ENCODE measurements around the gene ZNF302. TPM values are rescaled to one million over a fixed set of nuclear protein-coding genes. Genes with fewer than 3 reads are reported as not detected.

The ZNF302 gene
- total and polyA plus RNA-seq, 4 donors = 5.8 to 18.6 (median 13.6) TPM

DNA sequence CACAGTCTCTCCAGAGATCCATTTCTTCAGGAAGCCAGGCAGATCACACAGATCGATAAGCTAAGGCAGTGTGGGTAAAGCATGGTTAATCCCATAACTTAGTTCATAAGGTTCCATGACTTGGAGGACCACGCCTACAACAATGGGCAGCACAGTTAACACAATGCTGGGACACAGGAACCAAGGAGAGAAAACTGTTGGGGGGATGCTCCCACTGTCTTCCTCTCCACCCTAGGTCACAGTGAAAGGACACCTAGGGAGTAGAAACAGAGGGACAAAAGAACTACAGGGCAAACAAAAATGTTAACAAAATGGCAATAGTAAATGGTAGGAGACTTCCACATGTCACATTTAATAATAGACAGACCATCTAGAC is 35.8 kb downstream of the ZNF302 start:
- Histone ChIP-seq H3K4me3 (ENCODE audit: low read depth in 1 of 3, low read length in 3 of 3) (no peak overlapping the region), H3K9me3 (ENCODE audit: control insufficient read depth in 4 of 4, low read length in 3 of 4) (peaks cover 0 to 22% (median 3%) of the 10 kb centered on the region in 4 donors), H3K27me3 (ENCODE audit: control insufficient read depth in 4 of 4, insufficient read depth in 4 of 4, low read length in 3 of 4) (peaks cover 0 to 2% (median 0%) of the 10 kb centered on the region in 4 donors), H3K4me1 (ENCODE audit: control insufficient read depth in 4 of 4, insufficient read depth in 4 of 4, low read length in 3 of 4) (no peaks in the 10 kb centered on the region), H3K9ac (ENCODE audit: low read depth in 1 of 2, low read length in 2 of 2) (no peak overlapping the region), H3K27ac (ENCODE audit: low read depth in 1 of 2, low read length in 2 of 2) (no peak overlapping the region), H3K36me3 (ENCODE audit: control insufficient read depth in 4 of 4, insufficient read depth in 3 of 4, low read depth in 1 of 4, low read length in 3 of 4) (no peaks in the 10 kb centered on the region)
- no peak for DNase-seq (ENCODE audit: low spot score)
- TF ChIP-seq TAF1 (conservative IDR thresholded peaks at IDR 0.05) = no peak
- TF ChIP-seq REST (IDR thresholded peaks at IDR 0.05) = no peak
- no peak for TF ChIP-seq NR2F2 (IDR thresholded peaks at IDR 0.05)
- TF ChIP-seq FOXA1 (IDR thresholded peaks at IDR 0.05) = no peak
- no peak for TF ChIP-seq RAD21 (IDR thresholded peaks at IDR 0.05)
- no peak for TF ChIP-seq MAX (IDR thresholded peaks at IDR 0.05)
- no peak for TF ChIP-seq JUND (IDR thresholded peaks at IDR 0.05)
- TF ChIP-seq, protein P1, sequence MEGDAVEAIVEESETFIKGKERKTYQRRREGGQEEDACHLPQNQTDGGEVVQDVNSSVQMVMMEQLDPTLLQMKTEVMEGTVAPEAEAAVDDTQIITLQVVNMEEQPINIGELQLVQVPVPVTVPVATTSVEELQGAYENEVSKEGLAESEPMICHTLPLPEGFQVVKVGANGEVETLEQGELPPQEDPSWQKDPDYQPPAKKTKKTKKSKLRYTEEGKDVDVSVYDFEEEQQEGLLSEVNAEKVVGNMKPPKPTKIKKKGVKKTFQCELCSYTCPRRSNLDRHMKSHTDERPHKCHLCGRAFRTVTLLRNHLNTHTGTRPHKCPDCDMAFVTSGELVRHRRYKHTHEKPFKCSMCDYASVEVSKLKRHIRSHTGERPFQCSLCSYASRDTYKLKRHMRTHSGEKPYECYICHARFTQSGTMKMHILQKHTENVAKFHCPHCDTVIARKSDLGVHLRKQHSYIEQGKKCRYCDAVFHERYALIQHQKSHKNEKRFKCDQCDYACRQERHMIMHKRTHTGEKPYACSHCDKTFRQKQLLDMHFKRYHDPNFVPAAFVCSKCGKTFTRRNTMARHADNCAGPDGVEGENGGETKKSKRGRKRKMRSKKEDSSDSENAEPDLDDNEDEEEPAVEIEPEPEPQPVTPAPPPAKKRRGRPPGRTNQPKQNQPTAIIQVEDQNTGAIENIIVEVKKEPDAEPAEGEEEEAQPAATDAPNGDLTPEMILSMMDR (IDR thresholded peaks at IDR 0.05; ENCODE audit: low read depth, low read length, missing input control) = no peak
- TF ChIP-seq HNF4G (IDR thresholded peaks at IDR 0.05) = no peak
- no peak for TF ChIP-seq RXRA (IDR thresholded peaks at IDR 0.05)
- no peak for TF ChIP-seq SP1 (IDR thresholded peaks at IDR 0.05)
- no peak for TF ChIP-seq YY1 (IDR thresholded peaks at IDR 0.05)
- 77% methylated on average over 2 of the region's 2 CpGs for WGBS

GRCh38 chr19:34715357-34715756 is 37.9 kb downstream of the ZNF302 start:
- H3K36me3 ChIP-seq (ENCODE audit: control insufficient read depth in 4 of 4, insufficient read depth in 3 of 4, low read depth in 1 of 4, low read length in 3 of 4) = no peaks in the 10 kb centered on the region
- H3K27me3 ChIP-seq (ENCODE audit: control insufficient read depth in 4 of 4, insufficient read depth in 4 of 4, low read length in 3 of 4) = peaks cover 0 to 2% (median 0%) of the 10 kb centered on the region in 4 donors
- H3K4me1 ChIP-seq (ENCODE audit: control insufficient read depth in 4 of 4, insufficient read depth in 4 of 4, low read length in 3 of 4) = no peaks in the 10 kb centered on the region
- H3K9me3 ChIP-seq (ENCODE audit: control insufficient read depth in 4 of 4, low read length in 3 of 4) = peaks cover 0 to 22% (median 3%) of the 10 kb centered on the region in 4 donors
- H3K9ac ChIP-seq (ENCODE audit: low read depth in 1 of 2, low read length in 2 of 2) = no peak overlapping the region
- TF ChIP-seq, protein P2, sequence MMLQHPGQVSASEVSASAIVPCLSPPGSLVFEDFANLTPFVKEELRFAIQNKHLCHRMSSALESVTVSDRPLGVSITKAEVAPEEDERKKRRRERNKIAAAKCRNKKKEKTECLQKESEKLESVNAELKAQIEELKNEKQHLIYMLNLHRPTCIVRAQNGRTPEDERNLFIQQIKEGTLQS (IDR thresholded peaks at IDR 0.05) = no peak
- TF ChIP-seq NR2F2 (IDR thresholded peaks at IDR 0.05) = no peak
- no peak for TF ChIP-seq TAF1 (conservative IDR thresholded peaks at IDR 0.05)
- no peak for TF ChIP-seq FOXA1 (IDR thresholded peaks at IDR 0.05)
- TF ChIP-seq, protein P1 (IDR thresholded peaks at IDR 0.05; ENCODE audit: low read depth, low read length, missing input control) = no peak
- no peak for TF ChIP-seq GABPA (IDR thresholded peaks at IDR 0.05 in 1 of 2, conservative IDR thresholded peaks at IDR 0.05 in 1 of 2)
- TF ChIP-seq RAD21 (IDR thresholded peaks at IDR 0.05) = no peak
- no peak for TF ChIP-seq YY1 (IDR thresholded peaks at IDR 0.05)
- no peak for TF ChIP-seq SP1 (IDR thresholded peaks at IDR 0.05)
- TF ChIP-seq HNF4G (IDR thresholded peaks at IDR 0.05) = no peak
- TF ChIP-seq MAX (IDR thresholded peaks at IDR 0.05) = no peak
- no peak for TF ChIP-seq HNF4A (conservative IDR thresholded peaks at IDR 0.05)
- TF ChIP-seq ZBTB33 (IDR thresholded peaks at IDR 0.05) = no peak
- H3K27ac ChIP-seq (ENCODE audit: low read depth in 1 of 2, low read length in 2 of 2) = no peak overlapping the region
- H3K4me3 ChIP-seq (ENCODE audit: low read depth in 1 of 3, low read length in 3 of 3) = no peak overlapping the region
- no peak for DNase-seq (ENCODE audit: low spot score)
